Activated CD4-positive, alpha-beta T cell treated with anti-CD3 and anti-CD28 coated beads, Interleukin-2, amount 10 ng/mL, durations not matched to agents 7 days and 5 days (primary cell): ENCODE results near the gene C7orf25. TPM values are rescaled to one million over a fixed set of nuclear protein-coding genes. Genes with fewer than 3 reads are reported as not detected.

ENCODE experiments used
- total RNA-seq, 2 experiments: library from RNA; stranded (reverse); gene quantifications; one replicate each; pipeline ENCODE4 v1.2.3, GENCODE V29; 2021

C7orf25 gene
- total RNA-seq, 2 experiments from 2014 or later: 3.0 to 5.1 TPM

Other genes starting within 250 kb of the C7orf25 start
- 100 to 1,000 TPM; 104 to 127 TPM for gene PSMA2, start 20.1 kb upstream of the C7orf25 start, total RNA-seq
- 10 to 100 TPM; 50.2 to 50.3 TPM for gene MRPL32, start 20.3 kb upstream of the C7orf25 start, total RNA-seq
- not detected for gene HECW1, start 200.6 kb upstream of the C7orf25 start, total RNA-seq